AG04450 (cell line): ENCODE data around the gene PRELP. TPM values are rescaled to one million over a fixed set of nuclear protein-coding genes. Genes with fewer than 3 reads are reported as not detected.
"Not testable (repeated sequence)": the region's sequence is repeated elsewhere in the genome, so short reads cannot be mapped to it uniquely, and the experiment has no call there.

Experiments used
- CTCF ChIA-PET: fragments of 300-600, 350-600 bp; formaldehyde crosslinking; extraction: SDS; loops from one replicate; lab custom pipeline; 2022; ENCODE audit warnings: antibody characterized with exemption, inconsistent platforms; lab: Charles Lee
- POLR2A ChIA-PET: fragments of 350-600 bp; formaldehyde crosslinking; extraction: SDS; loops from one replicate; lab custom pipeline; 2021; ENCODE audit warnings: antibody characterized with exemption, inconsistent platforms; lab: Yijun Ruan, JAX
- DNase-seq: peaks from one replicate; pipeline ENCODE4 v3.0.0-alpha.2; 2011; ENCODE audit warnings: low read depth, low spot score
- H3K27ac ChIP-seq: one replicate; pipeline ENCODE4 v1.5.1; 2012; ENCODE audit warnings: low read depth, low read length, control low read depth
- H3K27me3 ChIP-seq: one replicate; pipeline ENCODE4 v1.6.0; 2012; ENCODE audit warnings: low read length; ENCODE audit not compliant: control insufficient read depth, insufficient read depth
- H3K4me3 ChIP-seq: 2 replicates; pipeline ENCODE4 v1.5.1; 2011; ENCODE audit warnings: mild to moderate bottlenecking, low read depth, low read length, control low read depth
- H3K9me3 ChIP-seq: 2 replicates; pipeline ENCODE4 v1.5.1; 2012; ENCODE audit warnings: low read length; ENCODE audit not compliant: control insufficient read depth, insufficient read depth
- CTCF ChIP-seq: IDR thresholded peaks from 2 replicates; pipeline ENCODE4 v1.5.1; 2011; ENCODE audit warnings: low read depth, low read length, control low read depth, inconsistent platforms
- polyA plus RNA-seq: library from polyadenylated mRNA; depleted of rRNA; stranded (reverse); fragments of >200 nt; gene quantifications from 2 replicates; pipeline ENCODE4 v1.2.3, GENCODE V29; 2011

Gene PRELP
- polyA plus RNA-seq, 1 experiment: 0.68 TPM

GRCh38 chr1:203441766-203442165, 33.8 kb upstream of the PRELP start:
- H3K27me3 ChIP-seq: peaks cover 51% of the 10 kb centered on the region
- POLR2A ChIA-PET: interaction anchor here (0.5 kb wide), 1 partner anchor 51 kb away, joined by 3 read pairs; no protein-coding TSS in a partner anchor
- DNase-seq: no peak
- no peak overlapping the region for H3K4me3 ChIP-seq
- peaks cover 8% of the 10 kb centered on the region for H3K9me3 ChIP-seq
- no peak for TF ChIP-seq CTCF
- CTCF ChIA-PET: interaction anchor here (0.6 to 6.1 kb wide), 8 partner anchors 34 to 174 kb away, joined by 3 to 145 read pairs (median 4); partner anchors contain the start of gene PRELP
- H3K27ac ChIP-seq: no peak overlapping the region

GRCh38 chr1:203442821-203443220, 32.8 kb upstream of the PRELP start:
- no peak for DNase-seq
- Histone ChIP-seq H3K9me3 (peaks cover 8% of the 10 kb centered on the region), H3K27ac (no peak overlapping the region), H3K4me3 (no peak overlapping the region), H3K27me3 (peaks cover 54% of the 10 kb centered on the region)
- ChIA-PET POLR2A (no interaction called here), CTCF (interaction anchor here (1.1 to 6.1 kb wide), 3 partner anchors 33 to 175 kb away, joined by 3 to 145 read pairs (median 9); partner anchors contain the start of gene PRELP)
- TF ChIP-seq CTCF: no peak

- ChIA-PET POLR2A (no interaction called here), CTCF (interaction anchor here (2.0 to 6.1 kb wide), 2 partner anchors 103 to 175 kb away, joined by 9 to 145 read pairs; no protein-coding TSS in a partner anchor)
- no peak for TF ChIP-seq CTCF
- H3K9me3 ChIP-seq: peaks cover 8% of the 10 kb centered on the region
- no peak overlapping the region for H3K4me3 ChIP-seq
- peaks cover 54% of the 10 kb centered on the region for H3K27me3 ChIP-seq
- H3K27ac ChIP-seq: no peak overlapping the region
- DNase-seq: no peak
Observed at GRCh38 chr1:203443296-203443695, 32.3 kb upstream of the PRELP start.

- Histone ChIP-seq H3K9me3 (peaks cover 8% of the 10 kb centered on the region), H3K27me3 (peaks cover 53% of the 10 kb centered on the region), H3K27ac (no peak overlapping the region), H3K4me3 (no peak overlapping the region)
- DNase-seq: no peak
- ChIA-PET CTCF (interaction anchor here (6.1 kb wide), 1 partner anchor 104 kb away, joined by 145 read pairs; no protein-coding TSS in a partner anchor), POLR2A (no interaction called here)
- no peak for TF ChIP-seq CTCF
Observed at GRCh38 chr1:203444171-203444576, 31.4 kb upstream of the PRELP start.

- ChIA-PET CTCF (interaction anchor here (0.8 to 1.7 kb wide), 4 partner anchors 41 to 180 kb away, joined by 3 to 6 read pairs (median 4); no protein-coding TSS in a partner anchor), POLR2A (no interaction called here)
- no peak for TF ChIP-seq CTCF
- no peak for DNase-seq
- peaks cover 8% of the 10 kb centered on the region for H3K9me3 ChIP-seq
- peaks cover 53% of the 10 kb centered on the region for H3K27me3 ChIP-seq
- H3K27ac ChIP-seq: no peak overlapping the region
- no peak overlapping the region for H3K4me3 ChIP-seq
Observed at GRCh38 chr1:203447151-203447550, 28.5 kb upstream of the PRELP start.

GRCh38 chr1:203447598-203447997, 28.0 kb upstream of the PRELP start:
- H3K4me3 ChIP-seq, H3K9me3 ChIP-seq, POLR2A ChIA-PET, H3K27ac ChIP-seq, DNase-seq: not testable (repeated sequence)
- CTCF ChIA-PET: interaction anchor here (0.8 to 1.7 kb wide), 4 partner anchors 40 to 180 kb away, joined by 3 to 6 read pairs (median 4); no protein-coding TSS in a partner anchor
- H3K27me3 ChIP-seq: peaks cover 54% of the 10 kb centered on the region
